B cell (primary cell): ENCODE data around the gene MCUB. TPM values are rescaled to one million over a fixed set of nuclear protein-coding genes. Genes with fewer than 3 reads are reported as not detected.

ENCODE experiments used
- ATAC-seq: fragments of 200-7000 bp; cut with Tn5 transposase; one replicate; pipeline ENCODE4 v1.10.0; 2021; ENCODE audit warnings: low read depth, mild to moderate bottlenecking, moderate number of reproducible peaks, moderate library complexity
- CTCF ChIA-PET: fragments of 350-600 bp; sonication (Branson Sonifier 250); formaldehyde crosslinking; loops from one replicate; lab custom pipeline; 2021; ENCODE audit warnings: antibody characterized with exemption, inconsistent platforms; lab: Charles Lee
- POLR2A ChIA-PET: fragments of 350-600 bp; sonication (Branson Sonifier 250); formaldehyde crosslinking; loops from one replicate; lab custom pipeline; 2021; ENCODE audit warnings: antibody characterized with exemption; lab: Charles Lee
- DNase-seq: peaks from one replicate; pipeline ENCODE4 v3.0.0; 2013
- H2AFZ ChIP-seq: 2 replicates; pipeline ENCODE4 v1.6.1; 2012; ENCODE audit warnings: mild to moderate bottlenecking, low read depth, low read length; ENCODE audit not compliant: insufficient read depth, poor library complexity, severe bottlenecking
- H3K27ac ChIP-seq, 2 donors: 1 replicate in 1 of 2; 2 replicates in 1 of 2; pipeline ENCODE4 v1.5.1; 2012 to 2013; ENCODE audit warnings: low read length in 2 of 2, mild to moderate bottlenecking in 2 of 2, moderate library complexity in 1 of 2
- H3K27me3 ChIP-seq, 4 experiments: fragments of 200-600 bp in 1 of 4; sonication (generic) in 1 of 4; replicated peaks in 1 of 4; 1 replicate in 2 of 4; 2 replicates in 2 of 4; pipeline versions ENCODE4 v1.6.1 to v1.7.0; 2013 to 2016; ENCODE audit warnings: low read length in 3 of 4, mild to moderate bottlenecking in 2 of 4, mixed read lengths in 1 of 4, moderate library complexity in 1 of 4; ENCODE audit not compliant: insufficient read depth in 4 of 4, control insufficient read depth in 3 of 4; ENCODE audit errors: control extremely low read depth in 1 of 4
- H3K36me3 ChIP-seq, 2 experiments: replicated peaks in 1 of 2; 1 replicate in 1 of 2; 2 replicates in 1 of 2; pipeline versions ENCODE4 v1.6.1 to v1.7.1; 2013; ENCODE audit warnings: low read length in 1 of 2; ENCODE audit not compliant: insufficient read depth in 2 of 2, control insufficient read depth in 1 of 2; ENCODE audit errors: control extremely low read depth in 1 of 2, extremely low read depth in 1 of 2
- H3K4me1 ChIP-seq, 2 donors: fragments of 200-600 bp in 1 of 2; sonication (generic) in 1 of 2; 1 replicate in 1 of 2; 2 replicates in 1 of 2; pipeline versions ENCODE4 v1.5.1 to v1.6.1; 2013 to 2017; ENCODE audit warnings: low read length in 2 of 2; ENCODE audit not compliant: control insufficient read depth in 2 of 2, insufficient read depth in 2 of 2
- H3K4me2 ChIP-seq: replicated peaks from 2 replicates; pipeline ENCODE3; 2012; ENCODE audit warnings: mild to moderate bottlenecking, low read depth, low read length; ENCODE audit not compliant: poor library complexity, severe bottlenecking
- H3K4me3 ChIP-seq, 5 experiments: fragments of 200-600 bp in 1 of 5; sonication (generic) in 1 of 5; 1 replicate in 3 of 5; 2 replicates in 2 of 5; pipeline versions ENCODE4 v1.5.1 to v1.7.0; 2011 to 2016; ENCODE audit warnings: low read length in 4 of 5, mild to moderate bottlenecking in 4 of 5, low read depth in 2 of 5, control low read depth in 1 of 5, moderate library complexity in 1 of 5; ENCODE audit not compliant: insufficient read depth in 1 of 5; ENCODE audit errors: control extremely low read depth in 1 of 5, extremely low read depth in 1 of 5
- H3K79me2 ChIP-seq: fragments of 200-600 bp; sonication (generic); one replicate; pipeline ENCODE4 v1.6.0; 2016; ENCODE audit warnings: low read length; ENCODE audit not compliant: control insufficient read depth, insufficient read depth
- H3K9ac ChIP-seq: fragments of 200-600 bp; sonication (generic); 2 replicates; pipeline ENCODE4 v1.6.1; 2017; ENCODE audit warnings: mild to moderate bottlenecking, low read length, moderate library complexity
- H3K9me3 ChIP-seq, 3 donors: one replicate each; pipeline versions ENCODE4 v1.6.1 to v1.7.1; 2013; ENCODE audit warnings: low read length in 2 of 3; ENCODE audit not compliant: control insufficient read depth in 2 of 3, insufficient read depth in 1 of 3; ENCODE audit errors: control extremely low read depth in 1 of 3
- H4K20me1 ChIP-seq: 2 replicates; pipeline ENCODE4 v1.6.0; 2012; ENCODE audit warnings: mild to moderate bottlenecking, low read length; ENCODE audit not compliant: insufficient read depth, control insufficient read depth, poor library complexity, severe bottlenecking
- H3K27ac Mint-ChIP-seq: one replicate; pipeline ENCODE4 v1.8.0; 2021; ENCODE audit warnings: mixed read lengths
- H3K27me3 Mint-ChIP-seq: one replicate; pipeline ENCODE4 v1.8.0; 2021; ENCODE audit warnings: mixed read lengths
- H3K4me1 Mint-ChIP-seq: one replicate; pipeline ENCODE4 v1.8.0; 2021; ENCODE audit warnings: mixed read lengths
- H3K4me3 Mint-ChIP-seq: one replicate; pipeline ENCODE4 v1.8.0; 2021; ENCODE audit warnings: mixed read lengths
- H3K9me3 Mint-ChIP-seq: one replicate; pipeline ENCODE4 v1.8.0; 2022; ENCODE audit warnings: mixed read lengths; ENCODE audit not compliant: insufficient read depth
- CTCF ChIP-seq: fragments of 200-600 bp; IDR thresholded peaks from one replicate; pipeline ENCODE4 v1.8.0; 2022; ENCODE audit warnings: antibody characterized with exemption, mild to moderate bottlenecking
- EZH2 ChIP-seq: IDR thresholded peaks from 2 replicates; pipeline ENCODE4 v1.6.1; 2012; ENCODE audit warnings: borderline replicate concordance, low read depth, mild to moderate bottlenecking, moderate library complexity, low read length; ENCODE audit not compliant: insufficient read depth, poor library complexity, severe bottlenecking
- WGBS: methylation state at CpG from one replicate; pipeline ENCODE4 v1.1.5; 2013; ENCODE audit warnings: missing lambda C conversion rate; ENCODE audit not compliant: insufficient coverage; 5-methylcytosine and 5-hydroxymethylcytosine counted together
- intact Hi-C: fragments of 100-400 bp; cut with micrococcal nuclease; formaldehyde crosslinking; loops from one replicate; pipeline ENCODE4 v1.10.0; 2022
- polyA plus RNA-seq: library from polyadenylated mRNA; depleted of rRNA; stranded (reverse); fragments of >200 nt; gene quantifications from 2 replicates; pipeline ENCODE4 v1.2.3, GENCODE V29; 2012
- total RNA-seq, 2 donors: library from RNA; stranded (reverse); fragments of 120-200 nt in 1 of 2; gene quantifications; 1 replicate in 1 of 2; 2 replicates in 1 of 2; pipeline versions ENCODE4 v1.2.3 to v1.2.4, GENCODE V29; 2013 to 2022

Gene MCUB
- total and polyA plus RNA-seq, 2 donors (not counting 1 experiment from before 2014, with no cell fraction given) = 59.3 to 114 TPM

GRCh38 chr4:109560687-109561461 lies 828 bp downstream of the MCUB start:
- TF ChIP-seq CTCF = no peak
- TF ChIP-seq EZH2 = no peak
- POLR2A ChIA-PET = interaction anchor here (0.6 to 2.6 kb wide), 4 partner anchors 56 to 1571 kb away, joined by 3 to 9 read pairs (median 6); partner anchors contain the start of genes CASP6 and SEC24B
- H3K27me3 Mint-ChIP-seq = no peaks in the 10 kb centered on the region
- CTCF ChIA-PET = interaction anchor here (1.0 kb wide), 1 partner anchor 142 kb away, joined by 6 read pairs; the partner anchor contains the start of gene CASP6
- H3K27ac Mint-ChIP-seq = peak overlapping the region; percentile 100
- no peaks in the 10 kb centered on the region for H3K27me3 ChIP-seq
- intact Hi-C loops = loop anchor here (1.0 to 10.0 kb wide), 6 partner anchors 54 to 636 kb away; partner anchors contain the start of genes CASP6, ELOVL6, GAR1 and SEC24B
- peak overlapping the region; percentile 86 for H3K4me2 ChIP-seq
- peak overlapping the region; percentile 67 to 83 for H3K27ac ChIP-seq
- no peaks in the 10 kb centered on the region for H3K9me3 Mint-ChIP-seq
- peak overlapping the region; percentile 100 for H3K4me3 Mint-ChIP-seq
- peaks cover 61% of the 10 kb centered on the region for H3K79me2 ChIP-seq
- ATAC-seq (peak; percentile 64), DNase-seq (peak; percentile 87)
- H4K20me1 ChIP-seq = peaks cover 46% of the 10 kb centered on the region
- H3K4me1 ChIP-seq = peaks cover 17 to 19% of the 10 kb centered on the region in 2 donors
- under 1% methylated on average over 26 of the region's 29 CpGs for WGBS
- no peaks in the 10 kb centered on the region for H3K36me3 ChIP-seq
- H3K4me1 Mint-ChIP-seq = peaks cover 50% of the 10 kb centered on the region
- H3K9me3 ChIP-seq = peaks cover 0 to 14% (median 0%) of the 10 kb centered on the region in 3 donors
- H2AFZ ChIP-seq = peak overlapping the region; percentile 94
- peak overlapping the region; percentile 89 for H3K9ac ChIP-seq
- H3K4me3 ChIP-seq = peak overlapping the region; percentile 83 to 93 (median 91)
